Effector CD8-positive, alpha-beta T cell (primary cell): ENCODE results near the gene ATG9B.
A peak's percentile ranks its signal among the peaks of the same experiment; 100 is the strongest.
"Not testable (repeated sequence)": the region's sequence is repeated elsewhere in the genome, so short reads cannot be mapped to it uniquely, and the experiment has no call there.

Experiments used
- DNase-seq: peaks from one replicate; lab custom pipeline; 2025; lab: John Stamatoyannopoulos, UW

The ATG9B gene

GRCh38 chr7:151035026-151035717 lies 10.9 kb upstream of the ATG9B start:
- no peak for DNase-seq

GRCh38 chr7:151034312-151035025 lies 10.2 kb upstream of the ATG9B start:
- DNase-seq: no peak

- DNase-seq: no peak
Measured at GRCh38 chr7:151033864-151034249, 9.6 kb upstream of the ATG9B start.

- DNase-seq: no peak
Measured at GRCh38 chr7:151032936-151033863, 8.9 kb upstream of the ATG9B start.

- no peak for DNase-seq
Measured at GRCh38 chr7:151031011-151031410, 6.7 kb upstream of the ATG9B start.

GRCh38 chr7:151028948-151029501 lies 4.7 kb upstream of the ATG9B start:
- DNase-seq: no peak

GRCh38 chr7:151028131-151028947 lies 4.0 kb upstream of the ATG9B start, which contains the start of gene ABCB8:
Gene ABCB8, plus strand, starts transcription at chr7:151028450. Its CDS starts 66 bp downstream, at chr7:151028516.
- peak; percentile 98 for DNase-seq

- not testable (repeated sequence) for DNase-seq
Measured at GRCh38 chr7:151027728-151028130, 3.4 kb upstream of the ATG9B start.

- DNase-seq: not testable (repeated sequence)
Measured at GRCh38 chr7:151026771-151027727, 2.8 kb upstream of the ATG9B start.

- no peak for DNase-seq
Measured at GRCh38 chr7:151025924-151026671, 1.8 kb upstream of the ATG9B start.

GRCh38 chr7:151023232-151023631 lies 1.1 kb downstream of the ATG9B start:
- no peak for DNase-seq

- no peak for DNase-seq
Measured at GRCh38 chr7:151020231-151020630, 4.1 kb downstream of the ATG9B start.

- DNase-seq: no peak
Measured at GRCh38 chr7:151019130-151019447, 5.2 kb downstream of the ATG9B start.

GRCh38 chr7:151018421-151019129 lies 5.7 kb downstream of the ATG9B start:
- DNase-seq: no peak

GRCh38 chr7:151017953-151018420 lies 6.3 kb downstream of the ATG9B start:
- DNase-seq: peak; percentile 70

GRCh38 chr7:151017370-151017952 lies 6.8 kb downstream of the ATG9B start:
- DNase-seq: no peak

GRCh38 chr7:151016942-151017341 lies 7.4 kb downstream of the ATG9B start:
- DNase-seq: peak; percentile 8

GRCh38 chr7:151016505-151016904 lies 7.8 kb downstream of the ATG9B start:
- DNase-seq: no peak
